Activated CD8-positive, alpha-beta memory T cell treated with anti-CD3 and anti-CD28 coated beads for 36 hours (primary cell): ENCODE results near the gene ADAMTSL1. TPM values are rescaled to one million over a fixed set of nuclear protein-coding genes. Genes with fewer than 3 reads are reported as not detected.

Source experiments
- CTCF ChIA-PET: fragments of 350-600 bp; sonication (Branson Sonifier 250); formaldehyde crosslinking; loops from one replicate; lab custom pipeline; 2021; ENCODE audit warnings: antibody characterized with exemption; lab: Charles Lee
- POLR2A ChIA-PET: fragments of 350-600 bp; sonication (Branson Sonifier 250); formaldehyde crosslinking; loops from one replicate; lab custom pipeline; 2021; ENCODE audit warnings: antibody characterized with exemption; lab: Charles Lee
- total RNA-seq, 2 experiments: library from RNA; stranded (reverse); gene quantifications; one replicate each; pipeline ENCODE4 v1.2.3, GENCODE V29; 2021

Gene ADAMTSL1
- total RNA-seq, 2 experiments from 2014 or later: not detected

- ChIA-PET CTCF (no interaction called here), POLR2A (no interaction called here)
Measured at GRCh38 chr9:18783909-18784308, 310.0 kb downstream of the ADAMTSL1 start.

DNA sequence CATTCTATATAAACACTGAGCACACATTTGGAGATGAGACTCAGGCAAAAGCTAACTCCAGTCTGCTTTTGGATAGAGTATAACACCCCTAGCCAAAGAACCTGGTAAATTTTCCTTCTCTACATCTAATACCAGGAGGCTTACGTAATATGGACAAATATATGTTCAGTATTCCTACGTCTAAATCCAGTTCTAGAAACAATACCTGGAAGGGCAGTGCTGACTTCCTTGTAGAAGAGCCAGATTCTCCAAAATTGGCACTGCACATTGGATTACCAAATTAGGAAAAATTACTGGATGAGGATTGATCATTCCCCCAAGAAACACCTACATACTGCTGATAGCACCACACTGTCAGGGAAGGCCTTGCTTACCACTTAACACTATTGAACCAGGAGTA, 311.7 kb downstream of the ADAMTSL1 start:
- ChIA-PET POLR2A (interaction anchor here (0.7 kb wide), 1 partner anchor 613 kb away, joined by 3 read pairs; no protein-coding TSS in a partner anchor), CTCF (no interaction called here)

DNA sequence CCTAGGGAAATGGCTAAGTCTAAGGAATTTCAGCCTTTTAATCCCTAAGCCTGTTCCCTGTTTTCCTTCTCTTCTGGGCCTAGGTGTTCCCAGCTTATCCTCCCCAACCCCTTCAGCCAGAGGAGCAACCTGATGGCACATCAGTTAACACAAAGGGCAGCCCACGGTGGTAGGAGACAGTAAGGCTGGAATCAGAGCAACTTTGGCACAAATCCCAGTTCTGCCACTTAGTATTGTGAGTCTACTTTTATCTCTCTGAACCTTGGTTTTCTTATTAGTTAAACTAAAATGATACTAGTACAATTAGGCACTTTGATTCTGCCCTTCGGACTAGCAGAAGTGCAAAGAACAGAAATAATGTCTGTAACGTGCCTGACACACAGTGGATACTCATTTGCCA, 312.2 kb downstream of the ADAMTSL1 start:
- POLR2A ChIA-PET: no interaction called here
- CTCF ChIA-PET: no interaction called here

GRCh38 chr9:18786911-18787650, 313.1 kb downstream of the ADAMTSL1 start:
- ChIA-PET CTCF (no interaction called here), POLR2A (no interaction called here)

DNA sequence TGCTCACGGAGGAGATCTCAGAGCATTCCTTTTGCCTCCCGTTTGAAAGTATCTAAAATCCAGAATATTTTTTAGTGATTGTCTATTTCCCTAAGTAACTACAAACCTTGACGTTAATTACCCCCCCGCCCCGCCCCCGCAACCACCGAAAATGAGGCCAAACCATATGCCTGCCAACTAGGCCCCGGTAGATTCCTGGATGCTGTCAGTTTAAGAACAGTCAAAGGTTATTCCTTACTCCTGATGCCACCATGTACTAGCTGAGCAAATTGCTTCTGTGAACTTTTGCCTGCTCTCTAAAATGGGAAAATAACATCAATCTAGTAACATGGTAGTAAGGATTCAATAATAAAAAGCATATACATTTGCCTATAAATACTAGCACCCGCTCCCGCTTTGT, 314.3 kb downstream of the ADAMTSL1 start:
- ChIA-PET POLR2A (no interaction called here), CTCF (no interaction called here)

DNA sequence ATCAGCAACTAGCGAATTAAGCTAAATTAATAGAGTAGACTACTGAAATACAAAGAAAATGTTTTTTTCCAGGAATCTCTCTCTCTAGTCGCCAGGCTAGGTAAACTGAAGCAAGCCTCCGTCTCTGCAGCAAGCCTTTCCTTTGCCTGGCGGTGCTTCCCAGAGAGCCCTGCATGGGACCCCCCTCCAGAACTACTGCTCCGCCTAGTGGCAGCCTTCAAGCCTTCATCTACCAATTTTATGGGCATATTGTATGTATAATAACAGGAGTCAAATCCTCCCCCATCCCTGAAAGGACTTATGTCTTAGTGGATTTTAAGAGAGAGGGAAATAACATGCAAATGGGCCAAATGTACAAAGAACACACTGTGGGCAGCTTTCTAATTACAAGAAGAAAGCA, 317.1 kb downstream of the ADAMTSL1 start:
- ChIA-PET CTCF (no interaction called here), POLR2A (no interaction called here)

DNA sequence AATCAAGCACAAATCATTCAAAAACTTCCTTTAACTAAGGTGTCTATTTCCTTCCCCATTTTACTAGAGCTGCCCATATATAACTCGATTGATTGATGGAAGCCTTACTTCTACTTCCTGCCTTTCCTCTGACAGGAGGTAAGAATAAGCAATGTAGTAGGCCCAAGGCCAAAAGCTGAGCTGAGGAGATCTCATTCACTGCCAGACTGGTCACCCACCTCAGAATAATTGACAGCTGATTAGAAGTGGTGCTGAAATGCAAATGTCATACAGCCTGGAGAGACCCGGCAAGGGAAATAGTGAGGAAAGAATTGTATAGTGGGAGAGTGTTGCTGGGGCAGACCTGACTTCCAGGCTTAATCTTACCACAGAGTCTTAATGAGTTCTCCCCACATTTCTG, 319.2 kb downstream of the ADAMTSL1 start:
- CTCF ChIA-PET: interaction anchor here (0.7 kb wide), 1 partner anchor 41 kb away, joined by 3 read pairs; no protein-coding TSS in a partner anchor
- POLR2A ChIA-PET: no interaction called here

- ChIA-PET POLR2A (no interaction called here), CTCF (no interaction called here)
Measured at GRCh38 chr9:18795947-18796671, 322.2 kb downstream of the ADAMTSL1 start.

DNA sequence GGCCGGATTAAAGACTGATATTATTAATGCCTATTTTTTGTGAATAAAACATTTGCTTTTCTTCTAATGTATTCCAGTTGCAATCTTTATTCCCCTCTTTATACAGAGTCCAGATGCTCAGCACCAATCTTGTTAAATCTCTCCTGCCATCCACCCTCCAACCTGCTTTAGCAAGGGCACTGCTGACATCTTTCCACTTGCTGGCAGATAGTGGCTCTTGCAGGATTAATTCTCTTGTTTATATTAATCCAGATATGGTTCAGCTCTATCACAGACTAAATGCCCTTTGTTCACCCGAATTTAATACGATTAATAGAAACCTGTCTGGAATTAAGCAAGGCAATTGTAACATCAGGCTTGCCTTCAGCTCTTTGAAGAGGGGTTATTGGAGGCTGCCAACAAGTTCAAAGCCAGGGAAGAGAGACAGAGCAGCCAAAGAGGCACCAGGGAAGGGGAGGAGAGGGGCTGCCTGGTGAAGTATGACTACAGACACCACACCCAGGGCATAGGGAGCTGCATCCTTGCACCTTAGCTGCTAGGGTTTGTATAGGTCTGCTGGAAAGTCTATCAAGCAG, 322.8 kb downstream of the ADAMTSL1 start:
- POLR2A ChIA-PET: no interaction called here
- CTCF ChIA-PET: no interaction called here

DNA sequence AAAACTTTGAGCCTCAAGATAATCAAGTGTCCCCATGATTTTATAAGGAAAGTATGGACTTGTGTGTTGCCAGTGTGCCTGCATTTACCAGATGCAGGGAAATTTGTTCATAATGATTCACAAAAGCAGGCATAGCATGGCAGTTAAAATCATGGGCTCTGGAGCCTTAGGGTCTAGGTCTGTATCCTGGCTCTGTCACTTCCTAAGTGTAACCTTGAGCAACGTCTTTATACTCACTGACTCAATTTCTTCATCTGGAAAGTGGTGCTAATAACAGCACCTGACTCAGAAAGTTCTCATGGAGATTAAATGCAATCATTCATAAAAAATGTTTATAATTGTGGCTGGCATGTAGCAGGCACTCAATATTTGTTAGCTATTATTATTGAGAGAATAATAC, 324.2 kb downstream of the ADAMTSL1 start:
- ChIA-PET POLR2A (no interaction called here), CTCF (no interaction called here)

GRCh38 chr9:18798508-18799290, 324.7 kb downstream of the ADAMTSL1 start:
- CTCF ChIA-PET: no interaction called here
- POLR2A ChIA-PET: no interaction called here

DNA sequence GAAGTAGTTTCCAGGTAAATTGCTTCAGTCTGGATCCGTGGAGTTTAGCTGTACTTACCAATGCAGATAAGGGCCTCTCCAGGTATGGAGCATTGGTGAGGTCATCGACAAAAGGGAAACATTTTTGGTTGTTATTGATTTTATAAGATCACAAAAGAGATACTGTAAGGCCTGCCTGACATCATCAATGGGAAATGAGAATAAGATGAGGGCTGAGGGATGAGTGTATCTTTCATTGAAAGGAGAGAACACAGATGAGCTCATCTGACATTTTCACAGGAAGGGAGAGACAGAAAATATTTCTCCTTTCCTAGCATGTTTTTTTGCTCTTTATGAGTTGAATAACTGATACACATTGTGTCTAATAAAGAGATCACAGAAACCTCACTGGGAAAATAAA, 325.5 kb downstream of the ADAMTSL1 start:
- ChIA-PET CTCF (no interaction called here), POLR2A (no interaction called here)

DNA sequence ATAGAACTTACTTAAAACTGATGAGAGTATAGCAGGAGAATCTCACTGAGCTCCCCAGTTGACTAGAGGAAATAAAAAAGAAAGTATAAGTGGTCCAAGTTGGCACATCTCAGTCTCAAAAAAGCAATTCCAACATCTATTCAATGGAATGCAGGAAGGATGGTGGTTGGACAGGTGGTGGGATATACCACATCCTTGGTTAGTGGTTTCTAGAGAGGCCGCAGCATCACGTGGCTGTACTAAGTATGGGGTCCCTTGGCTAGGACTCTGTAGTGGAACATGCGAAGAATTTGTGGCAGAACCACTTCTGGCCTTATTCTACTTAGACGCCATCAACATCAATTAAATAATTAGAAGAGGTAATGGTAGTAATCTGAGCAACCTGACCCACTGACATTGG, 326.6 kb downstream of the ADAMTSL1 start:
- CTCF ChIA-PET: no interaction called here
- POLR2A ChIA-PET: no interaction called here

DNA sequence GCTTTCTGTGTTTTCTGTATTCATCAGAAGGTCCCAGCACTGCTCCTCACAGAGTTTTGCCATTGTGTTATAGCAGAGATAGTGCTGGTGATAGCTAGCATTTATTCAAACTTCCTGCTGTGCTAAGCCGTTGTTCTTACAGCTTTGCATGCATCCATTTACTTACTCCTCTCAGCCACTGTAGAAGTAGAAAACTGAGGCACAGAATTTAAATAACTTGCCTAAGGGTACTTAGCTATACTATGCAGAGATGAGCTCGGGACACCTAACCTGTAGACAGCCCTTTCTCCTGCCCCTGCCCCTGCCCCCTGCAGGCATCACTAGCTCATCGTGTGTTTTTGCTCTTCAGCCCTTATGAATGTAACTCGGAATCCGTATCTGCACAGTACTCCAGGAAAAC, 331.4 kb downstream of the ADAMTSL1 start:
- ChIA-PET CTCF (no interaction called here), POLR2A (no interaction called here)

- POLR2A ChIA-PET: no interaction called here
Measured at GRCh38 chr9:18806232-18807080, 332.5 kb downstream of the ADAMTSL1 start.

DNA sequence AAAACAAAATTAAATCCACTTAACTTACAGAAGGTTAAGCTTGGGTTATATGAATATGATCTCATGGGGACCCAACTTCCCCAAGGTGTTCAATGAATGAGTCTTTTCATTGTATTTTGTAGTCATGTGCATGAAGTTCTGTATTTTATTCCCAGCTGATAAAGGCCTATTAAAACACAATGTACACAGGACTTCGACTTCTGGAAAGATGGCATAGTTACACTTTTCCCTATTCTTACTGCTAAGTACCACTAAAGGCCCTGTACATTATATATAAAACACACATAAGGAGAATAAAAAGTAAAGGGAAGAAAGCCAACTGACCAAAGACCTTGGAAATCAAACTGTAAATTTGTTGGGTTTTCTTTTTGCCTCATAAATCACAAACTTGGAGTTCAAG, 336.6 kb downstream of the ADAMTSL1 start:
- ChIA-PET CTCF (no interaction called here), POLR2A (no interaction called here)

More at GRCh38 chr9:18806232-18807080, 332.5 kb downstream of the ADAMTSL1 start:
- CTCF ChIA-PET: interaction anchor here (0.6 kb wide), 1 partner anchor 139 kb away, joined by 3 read pairs; no protein-coding TSS in a partner anchor

DNA sequence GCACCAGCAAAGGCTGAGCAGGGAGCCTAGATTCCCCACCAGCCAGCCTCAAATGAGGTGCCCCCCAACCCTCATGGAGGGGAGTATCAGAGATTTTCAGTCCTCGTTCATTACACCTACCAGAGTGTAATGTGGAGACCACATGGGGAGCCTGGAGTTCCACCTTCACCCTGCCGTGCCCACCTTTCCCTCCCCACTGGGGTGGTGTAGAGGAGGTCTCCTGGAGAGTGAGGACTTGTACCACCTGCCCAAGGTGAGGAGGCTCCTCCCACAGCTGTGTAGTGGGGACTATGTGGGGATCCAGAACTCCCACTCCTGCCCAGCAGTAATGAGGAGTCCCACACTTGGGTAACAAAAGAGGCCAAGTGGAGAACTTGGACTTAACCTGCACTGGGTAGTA, 337.2 kb downstream of the ADAMTSL1 start:
- ChIA-PET POLR2A (no interaction called here), CTCF (no interaction called here)

DNA sequence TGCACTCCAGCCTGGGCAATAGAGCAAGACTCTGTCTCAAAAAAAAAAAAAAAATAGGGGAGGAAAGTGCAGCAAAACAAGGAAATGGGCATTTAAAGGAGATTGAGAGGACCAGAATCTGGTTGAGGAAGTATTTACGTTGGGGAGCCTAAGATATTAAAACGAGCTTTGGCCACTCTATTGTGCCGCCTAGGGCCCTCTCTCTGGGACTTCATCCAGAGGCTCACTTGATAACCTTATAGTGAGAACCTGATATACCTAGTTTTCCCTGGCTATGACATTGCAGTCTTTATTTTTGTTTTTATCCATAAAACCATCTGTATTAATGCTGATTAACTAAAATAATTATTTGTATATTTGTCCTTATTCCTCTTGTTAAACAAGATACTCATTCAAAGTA, 345.5 kb downstream of the ADAMTSL1 start:
- ChIA-PET POLR2A (no interaction called here), CTCF (no interaction called here)

GRCh38 chr9:18820566-18821095, 346.7 kb downstream of the ADAMTSL1 start:
- ChIA-PET CTCF (no interaction called here), POLR2A (no interaction called here)
